Skeletal muscle cell (primary cell): ENCODE data around the gene UCKL1.
A peak's percentile ranks its signal among the peaks of the same experiment; 100 is the strongest.

Experiments
- DNase-seq: peaks from one replicate; pipeline ENCODE4 v3.0.0-alpha.2; 2010; ENCODE audit warnings: low read depth
- H3K4me3 ChIP-seq: 2 replicates; pipeline ENCODE4 v1.5.1; 2011; ENCODE audit warnings: low read depth, mild to moderate bottlenecking, control low read depth, low read length, moderate library complexity

UCKL1 gene

GRCh38 chr20:63896264-63897105 is 59.7 kb downstream of the UCKL1 start:
- DNase-seq: no peak
- H3K4me3 ChIP-seq: peak overlapping the region; percentile 59

GRCh38 chr20:63895952-63896263 is 60.3 kb downstream of the UCKL1 start:
- peak overlapping the region; percentile 59 for H3K4me3 ChIP-seq
- no peak for DNase-seq

GRCh38 chr20:63895202-63895951 is 60.8 kb downstream of the UCKL1 start:
- H3K4me3 ChIP-seq: peak overlapping the region; percentile 59
- no peak for DNase-seq

- peak within 1 kb of the TSS; percentile 59 for H3K4me3 ChIP-seq
Observed at GRCh38 chr20:63894358-63895201, 61.6 kb downstream of the UCKL1 start, which contains the start of gene DNAJC5. Gene DNAJC5, plus strand, starts transcription at chr20:63895126. Its CDS starts 33,220 bp downstream, at chr20:63928346.

GRCh38 chr20:63893999-63894357 is 62.2 kb downstream of the UCKL1 start:
- H3K4me3 ChIP-seq: peak overlapping the region; percentile 53
- no peak for DNase-seq

More at GRCh38 chr20:63894358-63895201, 61.6 kb downstream of the UCKL1 start, which contains the start of gene DNAJC5:
- DNase-seq: peak; percentile 62

- no peak overlapping the region for H3K4me3 ChIP-seq
- DNase-seq: no peak
Observed at GRCh38 chr20:63892402-63892801, 63.8 kb downstream of the UCKL1 start.

GRCh38 chr20:63891061-63892002 is 64.9 kb downstream of the UCKL1 start:
- H3K4me3 ChIP-seq: no peak overlapping the region
- DNase-seq: no peak

- DNase-seq: no peak
- H3K4me3 ChIP-seq: no peak overlapping the region
Observed at GRCh38 chr20:63890616-63891015, 65.6 kb downstream of the UCKL1 start.

GRCh38 chr20:63890201-63890576 is 66.0 kb downstream of the UCKL1 start:
- no peak overlapping the region for H3K4me3 ChIP-seq
- DNase-seq: no peak
